Endothelial cell (in vitro differentiated cells): ENCODE data around the gene FNDC1. TPM values are rescaled to one million over a fixed set of nuclear protein-coding genes. Genes with fewer than 3 reads are reported as not detected.

ENCODE experiments used
- DNase-seq: peaks from one replicate; pipeline ENCODE4 v3.0.0; 2021; ENCODE audit warnings: low spot score
- H3K27ac Mint-ChIP-seq: one replicate; pipeline ENCODE4 v1.8.0; 2021; ENCODE audit warnings: mixed read lengths, inconsistent platforms; ENCODE audit not compliant: unreplicated experiment
- H3K27me3 Mint-ChIP-seq: one replicate; pipeline ENCODE4 v1.8.0; 2021; ENCODE audit warnings: mild to moderate bottlenecking, moderate library complexity, mixed read lengths, inconsistent platforms; ENCODE audit not compliant: unreplicated experiment
- H3K36me3 Mint-ChIP-seq: one replicate; pipeline ENCODE4 v1.8.0; 2021; ENCODE audit warnings: mild to moderate bottlenecking, low read depth, mixed read lengths, inconsistent platforms; ENCODE audit not compliant: unreplicated experiment
- H3K4me1 Mint-ChIP-seq: one replicate; pipeline ENCODE4 v1.8.0; 2021; ENCODE audit warnings: mild to moderate bottlenecking, mixed read lengths, inconsistent platforms; ENCODE audit not compliant: unreplicated experiment
- H3K4me3 Mint-ChIP-seq: one replicate; pipeline ENCODE4 v1.8.0; 2021; ENCODE audit warnings: mild to moderate bottlenecking, mixed read lengths, inconsistent platforms; ENCODE audit not compliant: unreplicated experiment
- H3K9me3 Mint-ChIP-seq: one replicate; pipeline ENCODE4 v1.8.0; 2021; ENCODE audit warnings: mixed read lengths, inconsistent platforms; ENCODE audit not compliant: unreplicated experiment
- CTCF ChIP-seq: fragments of 200-600 bp; sonication (generic); IDR thresholded peaks from one replicate; pipeline ENCODE4 v1.5.0; 2021; ENCODE audit warnings: antibody characterized with exemption; ENCODE audit not compliant: unreplicated experiment
- total RNA-seq: library from RNA; stranded (reverse); fragmentation: NEBNext Ultra II Directional; extraction: Animal tissue kit (Norgen Biotek cat#: 25700); gene quantifications from one replicate; pipeline ENCODE4 v1.2.1, GENCODE V29; 2021; ENCODE audit not compliant: unreplicated experiment

Gene FNDC1
- total RNA-seq, 1 donor from 2014 or later: 1.2 TPM

- Mint-ChIP-seq H3K36me3 (peaks cover 5% of the 10 kb centered on the region), H3K4me3 (no peak overlapping the region), H3K27me3 (peaks cover 8% of the 10 kb centered on the region), H3K4me1 (peaks cover 5% of the 10 kb centered on the region), H3K27ac (no peak overlapping the region), H3K9me3 (no peaks in the 10 kb centered on the region)
- TF ChIP-seq CTCF: no peak
- DNase-seq: no peak
These were observed 63.0 kb downstream of the FNDC1 start for GRCh38 chr6:159232106-159232645.

DNA sequence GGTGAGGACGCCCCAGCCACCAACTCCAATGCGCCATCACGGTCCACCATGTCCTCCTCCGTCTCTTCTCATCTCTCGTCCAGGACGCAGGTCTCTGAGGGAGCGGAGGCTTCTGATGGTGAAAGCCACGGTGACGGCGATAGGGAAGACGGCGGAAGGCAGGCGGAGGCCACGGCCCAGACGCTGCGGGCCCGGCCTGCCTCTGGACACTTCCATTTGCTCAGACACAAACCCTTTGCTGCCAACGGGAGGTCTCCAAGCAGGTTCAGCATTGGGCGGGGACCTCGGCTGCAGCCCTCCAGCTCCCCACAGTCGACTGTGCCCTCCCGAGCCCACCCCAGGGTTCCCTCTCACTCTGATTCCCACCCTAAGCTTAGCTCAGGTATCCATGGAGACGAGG lies 63.6 kb downstream of the FNDC1 start:
- DNase-seq: no peak
- no peak overlapping the region for H3K27ac Mint-ChIP-seq
- H3K36me3 Mint-ChIP-seq: peaks cover 5% of the 10 kb centered on the region
- no peaks in the 10 kb centered on the region for H3K9me3 Mint-ChIP-seq
- no peak for TF ChIP-seq CTCF
- H3K4me1 Mint-ChIP-seq: peaks cover 5% of the 10 kb centered on the region
- H3K4me3 Mint-ChIP-seq: no peak overlapping the region
- H3K27me3 Mint-ChIP-seq: peaks cover 8% of the 10 kb centered on the region

DNA sequence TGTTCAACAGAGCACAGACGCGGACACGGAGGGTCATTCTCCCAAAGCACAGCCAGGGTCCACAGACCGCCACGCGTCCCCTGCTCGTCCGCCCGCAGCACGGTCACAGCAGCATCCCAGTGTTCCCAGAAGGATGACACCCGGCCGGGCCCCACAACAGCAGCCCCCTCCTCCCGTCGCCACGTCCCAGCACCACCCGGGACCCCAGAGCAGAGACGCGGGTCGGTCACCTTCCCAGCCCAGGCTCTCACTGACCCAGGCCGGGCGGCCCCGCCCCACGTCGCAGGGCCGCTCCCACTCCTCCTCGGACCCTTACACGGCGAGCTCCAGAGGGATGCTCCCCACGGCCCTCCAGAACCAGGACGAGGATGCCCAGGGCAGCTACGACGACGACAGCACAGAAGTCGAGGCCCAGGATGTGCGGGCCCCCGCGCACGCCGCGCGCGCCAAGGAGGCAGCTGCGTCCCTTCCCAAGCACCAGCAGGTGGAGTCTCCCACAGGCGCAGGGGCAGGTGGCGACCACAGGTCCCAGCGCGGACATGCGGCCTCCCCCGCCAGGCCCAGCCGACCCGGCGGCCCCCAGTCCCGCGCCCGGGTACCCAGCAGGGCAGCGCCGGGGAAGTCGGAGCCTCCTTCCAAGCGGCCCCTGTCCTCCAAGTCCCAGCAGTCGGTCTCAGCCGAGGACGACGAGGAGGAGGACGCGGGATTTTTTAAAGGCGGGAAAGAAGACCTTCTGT lies 64.3 kb downstream of the FNDC1 start:
- H3K27me3 Mint-ChIP-seq: peaks cover 8% of the 10 kb centered on the region
- H3K36me3 Mint-ChIP-seq: peaks cover 5% of the 10 kb centered on the region
- peak; percentile 13 for TF ChIP-seq CTCF
- no peaks in the 10 kb centered on the region for H3K9me3 Mint-ChIP-seq
- peaks cover 5% of the 10 kb centered on the region for H3K4me1 Mint-ChIP-seq
- no peak overlapping the region for H3K4me3 Mint-ChIP-seq
- DNase-seq: peak; percentile 28
- H3K27ac Mint-ChIP-seq: no peak overlapping the region

DNA sequence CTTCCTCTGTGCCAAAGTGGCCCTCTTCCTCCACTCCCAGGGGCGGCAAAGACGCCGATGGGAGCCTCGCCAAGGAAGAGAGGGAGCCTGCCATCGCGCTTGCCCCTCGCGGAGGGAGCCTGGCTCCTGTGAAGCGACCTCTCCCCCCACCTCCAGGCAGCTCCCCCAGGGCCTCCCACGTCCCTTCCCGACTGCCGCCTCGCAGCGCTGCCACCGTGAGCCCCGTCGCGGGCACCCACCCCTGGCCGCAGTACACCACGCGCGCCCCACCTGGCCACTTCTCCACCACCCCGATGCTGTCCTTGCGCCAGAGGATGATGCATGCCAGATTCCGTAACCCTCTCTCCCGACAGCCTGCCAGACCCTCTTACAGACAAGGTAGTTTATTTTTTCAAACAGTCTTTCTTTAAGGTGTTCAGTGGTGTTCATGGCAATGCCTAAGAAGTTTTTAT lies 64.9 kb downstream of the FNDC1 start:
- no peak for TF ChIP-seq CTCF
- Mint-ChIP-seq H3K27ac (no peak overlapping the region), H3K4me3 (peak overlapping the region; percentile 58), H3K27me3 (peaks cover 8% of the 10 kb centered on the region), H3K9me3 (no peaks in the 10 kb centered on the region), H3K4me1 (peaks cover 5% of the 10 kb centered on the region), H3K36me3 (peaks cover 5% of the 10 kb centered on the region)
- DNase-seq: no peak

GRCh38 chr6:159238920-159239558 lies 69.8 kb downstream of the FNDC1 start:
- Mint-ChIP-seq H3K36me3 (peaks cover 5% of the 10 kb centered on the region), H3K9me3 (no peaks in the 10 kb centered on the region), H3K27ac (no peak overlapping the region), H3K4me3 (no peak overlapping the region), H3K27me3 (peaks cover 5% of the 10 kb centered on the region), H3K4me1 (peaks cover 5% of the 10 kb centered on the region)
- no peak for DNase-seq
- TF ChIP-seq CTCF: no peak
